H9 (cell line): ENCODE data around the gene HES1. TPM values are rescaled to one million over a fixed set of nuclear protein-coding genes. Genes with fewer than 3 reads are reported as not detected.

Experiments used
- DNase-seq: peaks from one replicate; pipeline ENCODE4 v3.0.0-alpha.2; 2017
- H2AFZ ChIP-seq: one replicate; pipeline ENCODE4 v1.6.1; 2013; ENCODE audit warnings: mild to moderate bottlenecking, low read length, control low read depth, moderate library complexity
- H2AK5ac ChIP-seq: 2 replicates; pipeline ENCODE4 v1.6.1; 2013; ENCODE audit warnings: low read length, control low read depth, mixed read lengths; ENCODE audit not compliant: insufficient read length
- H2BK120ac ChIP-seq: one replicate; pipeline ENCODE4 v1.6.1; 2013; ENCODE audit warnings: low read depth, mild to moderate bottlenecking, low read length, control low read depth, inconsistent platforms; ENCODE audit not compliant: poor library complexity, severe bottlenecking
- H2BK12ac ChIP-seq: 2 replicates; pipeline ENCODE4 v1.6.1; 2013; ENCODE audit warnings: low read length, control low read depth, mixed read lengths, low read depth; ENCODE audit not compliant: insufficient read length
- H2BK15ac ChIP-seq: 2 replicates; pipeline ENCODE4 v1.6.1; 2013; ENCODE audit warnings: low read depth, low read length, control low read depth
- H2BK20ac ChIP-seq: one replicate; pipeline ENCODE4 v1.6.1; 2013; ENCODE audit warnings: low read depth, mild to moderate bottlenecking, low read length, control low read depth, inconsistent platforms; ENCODE audit not compliant: poor library complexity, severe bottlenecking
- H2BK5ac ChIP-seq: 2 replicates; pipeline ENCODE4 v1.6.1; 2013; ENCODE audit warnings: low read length, control low read depth, mixed read lengths; ENCODE audit not compliant: insufficient read length
- H3K14ac ChIP-seq: 2 replicates; pipeline ENCODE4 v1.6.1; 2013; ENCODE audit warnings: low read length, control low read depth; ENCODE audit not compliant: insufficient read depth
- H3K18ac ChIP-seq: 2 replicates; pipeline ENCODE4 v1.6.1; 2013; ENCODE audit warnings: low read depth, mild to moderate bottlenecking, mixed read lengths, low read length, control low read depth; ENCODE audit not compliant: insufficient read length
- H3K23ac ChIP-seq: 2 replicates; pipeline ENCODE4 v1.6.1; 2013; ENCODE audit warnings: low read length, control low read depth, mixed read lengths, low read depth; ENCODE audit not compliant: insufficient read length
- H3K23me2 ChIP-seq: 2 replicates; pipeline ENCODE4 v1.6.1; 2013; ENCODE audit warnings: low read depth, mild to moderate bottlenecking, mixed read lengths, low read length, control low read depth; ENCODE audit not compliant: insufficient read length, poor library complexity, severe bottlenecking
- H3K27ac ChIP-seq: 2 replicates; pipeline ENCODE4 v1.5.1; 2013; ENCODE audit warnings: low read length, control low read depth, mixed read lengths, low read depth; ENCODE audit not compliant: insufficient read length
- H3K27me3 ChIP-seq: 2 replicates; pipeline ENCODE4 v1.6.1; 2013; ENCODE audit warnings: low read length, control low read depth, inconsistent platforms; ENCODE audit not compliant: insufficient read depth
- H3K4ac ChIP-seq: 2 replicates; pipeline ENCODE4 v1.6.1; 2013; ENCODE audit warnings: low read depth, mild to moderate bottlenecking, control low read depth, inconsistent platforms, low read length, moderate library complexity
- H3K4me1 ChIP-seq: 2 replicates; pipeline ENCODE4 v1.6.1; 2013; ENCODE audit warnings: low read length, control low read depth, inconsistent platforms; ENCODE audit not compliant: insufficient read depth
- H3K4me2 ChIP-seq: 2 replicates; pipeline ENCODE4 v1.6.1; 2013; ENCODE audit warnings: low read length, control low read depth, mixed read lengths; ENCODE audit not compliant: insufficient read length, insufficient read depth
- H3K56ac ChIP-seq: 2 replicates; pipeline ENCODE4 v1.6.1; 2013; ENCODE audit warnings: low read depth, mild to moderate bottlenecking, mixed read lengths, low read length, control low read depth; ENCODE audit not compliant: insufficient read length
- H3K79me1 ChIP-seq: 2 replicates; pipeline ENCODE4 v1.6.1; 2013; ENCODE audit warnings: low read depth, mild to moderate bottlenecking, moderate library complexity, low read length, control low read depth, inconsistent platforms; ENCODE audit not compliant: insufficient read depth, poor library complexity, severe bottlenecking
- H3K79me2 ChIP-seq: 2 replicates; pipeline ENCODE4 v1.6.1; 2013; ENCODE audit warnings: low read length, control low read depth, inconsistent platforms; ENCODE audit not compliant: insufficient read depth
- H3K9ac ChIP-seq: 2 replicates; pipeline ENCODE4 v1.6.1; 2013; ENCODE audit warnings: low read length, control low read depth, mixed read lengths; ENCODE audit not compliant: insufficient read length; ENCODE audit errors: extremely low read depth
- H3K9me3 ChIP-seq: one replicate; pipeline ENCODE4 v1.6.1; 2013; ENCODE audit warnings: low read depth, low read length, inconsistent platforms; ENCODE audit not compliant: control insufficient read depth
- H3T11ph ChIP-seq: one replicate; pipeline ENCODE4 v1.6.1; 2013; ENCODE audit warnings: mild to moderate bottlenecking, low read length, control low read depth, inconsistent platforms
- H4K20me1 ChIP-seq: one replicate; pipeline ENCODE4 v1.6.1; 2013; ENCODE audit not compliant: control insufficient read depth, insufficient read length, insufficient read depth
- H4K5ac ChIP-seq: 2 replicates; pipeline ENCODE4 v1.6.1; 2013; ENCODE audit warnings: low read depth, mild to moderate bottlenecking, mixed read lengths, low read length, control low read depth; ENCODE audit not compliant: insufficient read length
- H4K8ac ChIP-seq: replicated peaks from 2 replicates; pipeline ENCODE4 v1.6.1; 2013; ENCODE audit warnings: low read length, control low read depth, mixed read lengths, low read depth; ENCODE audit not compliant: insufficient read length
- H4K91ac ChIP-seq: 2 replicates; pipeline ENCODE4 v1.6.1; 2013; ENCODE audit warnings: low read depth, mild to moderate bottlenecking, moderate library complexity, mixed read lengths, low read length, control low read depth; ENCODE audit not compliant: insufficient read length
- H3K27ac Mint-ChIP-seq, 3 experiments: 2 replicates in 2 of 3; 3 replicates in 1 of 3; pipeline ENCODE4 v1.8.0; 2020 to 2021; ENCODE audit warnings: mixed read lengths in 3 of 3, mild to moderate bottlenecking in 1 of 3, moderate library complexity in 1 of 3
- H3K27me3 Mint-ChIP-seq: 2 replicates; pipeline ENCODE4 v1.8.0; 2021; ENCODE audit warnings: low read depth, mild to moderate bottlenecking, moderate library complexity, mixed read lengths
- H3K36me3 Mint-ChIP-seq, 3 experiments: 2 replicates in 2 of 3; 3 replicates in 1 of 3; pipeline ENCODE4 v1.8.0; 2020 to 2021; ENCODE audit warnings: low read depth in 3 of 3, mixed read lengths in 3 of 3; ENCODE audit not compliant: insufficient read depth in 1 of 3
- H3K4me1 Mint-ChIP-seq, 2 experiments: 2 replicates each; pipeline ENCODE4 v1.8.0; 2020; ENCODE audit warnings: mixed read lengths in 2 of 2
- H3K4me3 Mint-ChIP-seq, 2 experiments: 2 replicates in 1 of 2; 3 replicates in 1 of 2; pipeline ENCODE4 v1.8.0; 2020 to 2021; ENCODE audit warnings: mild to moderate bottlenecking in 2 of 2, mixed read lengths in 2 of 2, moderate library complexity in 1 of 2
- H3K9me3 Mint-ChIP-seq, 2 experiments: 2 replicates in 1 of 2; 3 replicates in 1 of 2; pipeline ENCODE4 v1.8.0; 2020; ENCODE audit warnings: mild to moderate bottlenecking in 2 of 2, mixed read lengths in 2 of 2, moderate library complexity in 1 of 2
- CTCF ChIP-seq: fragments of 200-600 bp; sonication (generic); conservative IDR thresholded peaks from 3 replicates; pipeline ENCODE4 v1.8.0; 2021; ENCODE audit warnings: antibody characterized with exemption, mild to moderate bottlenecking
- WGBS: extraction: QIAGEN DNeasy Blood & Tissue Kit; methylation state at CpG from one replicate; pipeline ENCODE4 v1.1.7; 2013; ENCODE audit warnings: missing lambda C conversion rate, low lambda C conversion rate, mixed read lengths; ENCODE audit not compliant: insufficient read length; ENCODE audit errors: extremely low coverage; 5-methylcytosine and 5-hydroxymethylcytosine counted together
- total RNA-seq: library from RNA; stranded (reverse); gene quantifications from 2 replicates; pipeline ENCODE4 v1.2.1, GENCODE V29; 2021

HES1 gene
- total RNA-seq, 1 experiment from 2014 or later = 23.2 TPM

GRCh38 chr3:194090716-194091115, 45.2 kb upstream of the HES1 start:
- H4K91ac ChIP-seq = no peak overlapping the region
- no peak overlapping the region for H2BK12ac ChIP-seq
- H3K14ac ChIP-seq = no peak overlapping the region
- no CpG with 5 or more reads among the region's 8 CpGs for WGBS
- H4K20me1 ChIP-seq = no peaks in the 10 kb centered on the region
- H2BK15ac ChIP-seq = no peak overlapping the region
- H4K8ac ChIP-seq = no peak overlapping the region
- no peak overlapping the region for H4K5ac ChIP-seq
- H2AFZ ChIP-seq = no peak overlapping the region
- no peaks in the 10 kb centered on the region for H3K79me1 ChIP-seq
- no peaks in the 10 kb centered on the region for H3K79me2 ChIP-seq
- no peaks in the 10 kb centered on the region for H3K23me2 ChIP-seq
- H2BK5ac ChIP-seq = no peak overlapping the region
- no peak overlapping the region for H2BK20ac ChIP-seq
- Mint-ChIP-seq H3K4me1 (peaks cover 33 to 34% of the 10 kb centered on the region in 2 experiments), H3K9me3 (no peaks in the 10 kb centered on the region), H3K4me3 (no peak overlapping the region), H3K27ac (no peak overlapping the region; a peak in 1 of 7 replicates), H3K27me3 (peaks cover 6% of the 10 kb centered on the region), H3K36me3 (peaks cover 0 to 2% (median 0%) of the 10 kb centered on the region in 3 experiments; a peak in 2 of 7 replicates)
- H3T11ph ChIP-seq = no peak overlapping the region
- no peak overlapping the region for H2BK120ac ChIP-seq
- H3K9ac ChIP-seq = no peak overlapping the region
- H3K18ac ChIP-seq = no peak overlapping the region
- H3K27me3 ChIP-seq = no peaks in the 10 kb centered on the region
- DNase-seq = no peak
- no peak overlapping the region for H3K4me2 ChIP-seq
- no peak overlapping the region for H3K56ac ChIP-seq
- peaks cover 6% of the 10 kb centered on the region; the same call in 1 of the 2 replicates for H3K4me1 ChIP-seq
- no peak overlapping the region for H3K27ac ChIP-seq
- H3K4ac ChIP-seq = no peak overlapping the region
- H3K9me3 ChIP-seq = no peaks in the 10 kb centered on the region
- no peak for TF ChIP-seq CTCF
- no peak overlapping the region for H2AK5ac ChIP-seq
- H3K23ac ChIP-seq = no peak overlapping the region
